HepG2 (cell line): ENCODE results near the gene MRPL3. TPM values are rescaled to one million over a fixed set of nuclear protein-coding genes. Genes with fewer than 3 reads are reported as not detected.
A peak's percentile ranks its signal among the peaks of the same experiment; 100 is the strongest.

Experiments
- ARHGAP35 ChIP-seq: sonication (generic); formaldehyde crosslinking; IDR thresholded peaks from 2 replicates; pipeline ENCODE4 v1.9.0; 2022; ENCODE audit warnings: mild to moderate bottlenecking, inconsistent platforms, moderate library complexity, missing genetic modification reagents, borderline replicate concordance
- DRAP1 ChIP-seq: IDR thresholded peaks from 2 replicates; pipeline ENCODE4 v1.6.1; 2016; ENCODE audit warnings: missing genetic modification reagents, missing compliant biosample characterization
- HCFC1 ChIP-seq: fragments of 150-350 bp; IDR thresholded peaks from 2 replicates; pipeline ENCODE4 v1.6.1; 2014; ENCODE audit warnings: low read depth, low read length
- JDP2 ChIP-seq: sonication (generic); formaldehyde crosslinking; IDR thresholded peaks from 2 replicates; pipeline ENCODE4 v1.8.1; 2022; ENCODE audit warnings: missing genetic modification reagents, borderline replicate concordance
- MXI1 ChIP-seq: IDR thresholded peaks from 3 replicates; pipeline ENCODE4 v1.6.1; 2012; ENCODE audit warnings: low read depth, low read length, inconsistent platforms, borderline replicate concordance
- PAF1 ChIP-seq: IDR thresholded peaks from 2 replicates; pipeline ENCODE4 v1.6.1; 2016; ENCODE audit warnings: missing genetic modification reagents, missing compliant biosample characterization
- PHB2 ChIP-seq: fragments of 450-650 bp; IDR thresholded peaks from 2 replicates; pipeline ENCODE4 v1.6.1; 2018; ENCODE audit not compliant: partially characterized antibody
- PPARG ChIP-seq: conservative IDR thresholded peaks from 2 replicates; pipeline ENCODE4 v1.6.1; 2016; ENCODE audit warnings: missing biosample characterization, missing genetic modification reagents
- RARG ChIP-seq: sonication (generic); formaldehyde crosslinking; IDR thresholded peaks from 2 replicates; pipeline ENCODE4 v1.4.0; 2020; ENCODE audit warnings: low read depth, mild to moderate bottlenecking, missing genetic modification reagents
- RXRA ChIP-seq: sonication (generic); formaldehyde crosslinking; IDR thresholded peaks from 2 replicates; pipeline ENCODE4 v1.5.1; 2020; ENCODE audit warnings: missing genetic modification reagents
- SALL2 ChIP-seq: sonication (generic); formaldehyde crosslinking; IDR thresholded peaks from 2 replicates; pipeline ENCODE4 v1.8.1; 2023; ENCODE audit warnings: mild to moderate bottlenecking, missing genetic modification reagents, inconsistent platforms
- SP5 ChIP-seq: IDR thresholded peaks from 2 replicates; pipeline ENCODE4 v1.6.1; 2016; ENCODE audit warnings: low read depth, borderline replicate concordance
- ZNF260 ChIP-seq: sonication (generic); formaldehyde crosslinking; IDR thresholded peaks from 2 replicates; pipeline ENCODE4 v1.4.0; 2020; ENCODE audit warnings: missing genetic modification reagents, low read depth, mild to moderate bottlenecking, borderline replicate concordance
- ZNF275 ChIP-seq: sonication (generic); formaldehyde crosslinking; IDR thresholded peaks from 2 replicates; pipeline ENCODE4 v1.8.0; 2022; ENCODE audit warnings: missing genetic modification reagents, mild to moderate bottlenecking, inconsistent platforms, borderline replicate concordance
- ZNF460 ChIP-seq: sonication (generic); formaldehyde crosslinking; IDR thresholded peaks from 2 replicates; pipeline ENCODE4 v1.5.1; 2020; ENCODE audit warnings: missing genetic modification reagents, mild to moderate bottlenecking, borderline replicate concordance
- ZNF580 ChIP-seq: IDR thresholded peaks from 2 replicates; pipeline ENCODE4 v1.6.1; 2016; ENCODE audit warnings: low read depth, borderline replicate concordance
- ZNF598 ChIP-seq: sonication (generic); formaldehyde crosslinking; IDR thresholded peaks from 2 replicates; pipeline ENCODE4 v1.5.1; 2020; ENCODE audit warnings: mild to moderate bottlenecking, missing genetic modification reagents, borderline replicate concordance
- ZNF777 ChIP-seq: sonication (generic); formaldehyde crosslinking; IDR thresholded peaks from 2 replicates; pipeline ENCODE4 v1.4.0; 2020; ENCODE audit warnings: missing genetic modification reagents
- ZNF790 ChIP-seq: sonication (generic); formaldehyde crosslinking; IDR thresholded peaks from 2 replicates; pipeline ENCODE4 v1.8.0; 2022; ENCODE audit warnings: missing genetic modification reagents, mild to moderate bottlenecking, borderline replicate concordance
- ZSCAN9 ChIP-seq: IDR thresholded peaks from 2 replicates; pipeline ENCODE4 v1.6.1; 2016; ENCODE audit warnings: borderline replicate concordance
- polyA plus RNA-seq, 8 experiments: library from polyadenylated mRNA; depleted of rRNA in 3 of 8; stranded (reverse) in 7 of 8; unstranded in 1 of 8; fragments of >200 nt; fragmentation: Illumina TruSeq in 4 of 8; extraction: Trizol in 4 of 8; gene quantifications; 2 replicates each; pipeline versions ENCODE4 v1.2.1 to v1.2.3, GENCODE V29; 2011 to 2016; ENCODE audit warnings: low read depth in 4 of 8, missing spikeins in 1 of 8, mixed read lengths in 1 of 8; ENCODE audit not compliant: insufficient read depth in 1 of 8
- total RNA-seq, 5 experiments: library from RNA; depleted of rRNA; stranded (reverse); fragments of >200 nt; fragmentation: Illumina TruSeq; extraction: Trizol; gene quantifications; 2 replicates each; pipeline ENCODE4 v1.2.3, GENCODE V29; 2016; ENCODE audit warnings: low read depth in 1 of 5
- TF ChIP-seq, protein P1 (sequence below): sonication (generic); formaldehyde crosslinking; IDR thresholded peaks from 2 replicates; pipeline ENCODE4 v1.4.0; 2020; ENCODE audit warnings: mild to moderate bottlenecking, missing genetic modification reagents
- TF ChIP-seq, protein P2 (sequence below): sonication (generic); formaldehyde crosslinking; IDR thresholded peaks from 2 replicates; pipeline ENCODE4 v1.4.0; 2020; ENCODE audit warnings: missing genetic modification reagents, borderline replicate concordance

The MRPL3 gene
- total and polyA plus RNA-seq, 2 of the 13 experiments (the other 11 are each of a cell fraction or from before 2014, with no cell fraction given): 114 to 172 TPM

DNA sequence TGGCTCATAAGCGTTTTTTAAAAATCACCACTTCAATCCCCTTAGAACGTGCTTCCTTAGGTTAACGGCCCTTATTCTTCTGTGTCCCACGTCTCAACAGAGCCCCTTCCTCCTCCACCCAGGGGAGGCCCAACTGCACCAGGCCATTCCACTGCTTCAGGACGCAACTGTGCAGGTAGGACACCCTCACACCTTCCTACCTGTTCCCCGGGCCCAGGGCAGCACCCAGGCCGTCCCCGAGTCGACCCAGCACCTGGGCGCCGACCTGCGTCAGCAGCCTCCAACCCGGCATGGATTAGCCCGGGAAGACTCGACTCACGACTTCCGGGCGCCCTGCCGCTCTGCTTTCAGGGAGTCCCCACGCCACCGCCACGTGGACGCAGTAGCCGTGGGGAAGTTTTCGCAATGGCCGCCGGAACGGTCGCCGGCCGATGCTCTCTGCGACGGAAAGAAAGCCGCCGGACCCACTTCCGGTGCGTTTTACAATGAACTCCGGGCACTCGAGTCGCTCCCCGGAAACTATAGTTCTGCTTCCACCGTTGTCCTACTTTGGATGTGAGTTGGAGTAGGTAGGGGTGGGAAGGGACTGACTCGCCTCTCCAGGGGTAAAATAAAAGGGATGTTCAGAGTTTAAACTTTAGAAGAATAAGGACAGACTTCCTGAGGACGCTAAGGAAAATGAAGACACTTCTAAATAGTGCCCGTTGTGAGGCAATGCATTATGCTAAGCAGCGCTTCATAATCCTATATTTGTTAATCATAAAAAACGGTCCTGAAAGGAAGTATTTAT, at the start of gene MRPL3 (continued):
- TF ChIP-seq ZNF275 (peak; percentile 94; the same call in 1 of the 2 replicates), ZNF598 (CRISPR knock-in tag) (peak; percentile 81; the same call in 1 of the 2 replicates), PHB2 (no peak), RXRA (CRISPR knock-in tag) (peak; percentile 76), RARG (no peak), SP5 (0 out of 2 replicates have a peak, but pooled peaks have one; percentile 8), SALL2 (CRISPR knock-in tag) (peak; percentile 96), ARHGAP35 (CRISPR knock-in tag) (peak; percentile 65; the same call in 1 of the 2 replicates), PAF1 (CRISPR knock-in tag) (no peak), ZSCAN9 (CRISPR knock-in tag) (peak; percentile 87), ZNF260 (CRISPR knock-in tag) (no peak), ZNF777 (peak; percentile 62; the same call in 1 of the 2 replicates), DRAP1 (peak; percentile 73; the same call in 1 of the 2 replicates), MXI1 (peak; percentile 98), ZNF460 (CRISPR knock-in tag) (no peak; the same call in 1 of the 2 replicates), ZNF790 (CRISPR knock-in tag) (peak; percentile 71; the same call in 1 of the 2 replicates), ZNF580 (peak; percentile 96), PPARG (peak; percentile 84), JDP2 (peak; percentile 57; the same call in 1 of the 2 replicates), HCFC1 (peak; percentile 75)
- TF ChIP-seq, protein P1, sequence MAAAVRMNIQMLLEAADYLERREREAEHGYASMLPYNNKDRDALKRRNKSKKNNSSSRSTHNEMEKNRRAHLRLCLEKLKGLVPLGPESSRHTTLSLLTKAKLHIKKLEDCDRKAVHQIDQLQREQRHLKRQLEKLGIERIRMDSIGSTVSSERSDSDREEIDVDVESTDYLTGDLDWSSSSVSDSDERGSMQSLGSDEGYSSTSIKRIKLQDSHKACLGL (CRISPR knock-in tag): peak; percentile 100
- TF ChIP-seq, protein P2, sequence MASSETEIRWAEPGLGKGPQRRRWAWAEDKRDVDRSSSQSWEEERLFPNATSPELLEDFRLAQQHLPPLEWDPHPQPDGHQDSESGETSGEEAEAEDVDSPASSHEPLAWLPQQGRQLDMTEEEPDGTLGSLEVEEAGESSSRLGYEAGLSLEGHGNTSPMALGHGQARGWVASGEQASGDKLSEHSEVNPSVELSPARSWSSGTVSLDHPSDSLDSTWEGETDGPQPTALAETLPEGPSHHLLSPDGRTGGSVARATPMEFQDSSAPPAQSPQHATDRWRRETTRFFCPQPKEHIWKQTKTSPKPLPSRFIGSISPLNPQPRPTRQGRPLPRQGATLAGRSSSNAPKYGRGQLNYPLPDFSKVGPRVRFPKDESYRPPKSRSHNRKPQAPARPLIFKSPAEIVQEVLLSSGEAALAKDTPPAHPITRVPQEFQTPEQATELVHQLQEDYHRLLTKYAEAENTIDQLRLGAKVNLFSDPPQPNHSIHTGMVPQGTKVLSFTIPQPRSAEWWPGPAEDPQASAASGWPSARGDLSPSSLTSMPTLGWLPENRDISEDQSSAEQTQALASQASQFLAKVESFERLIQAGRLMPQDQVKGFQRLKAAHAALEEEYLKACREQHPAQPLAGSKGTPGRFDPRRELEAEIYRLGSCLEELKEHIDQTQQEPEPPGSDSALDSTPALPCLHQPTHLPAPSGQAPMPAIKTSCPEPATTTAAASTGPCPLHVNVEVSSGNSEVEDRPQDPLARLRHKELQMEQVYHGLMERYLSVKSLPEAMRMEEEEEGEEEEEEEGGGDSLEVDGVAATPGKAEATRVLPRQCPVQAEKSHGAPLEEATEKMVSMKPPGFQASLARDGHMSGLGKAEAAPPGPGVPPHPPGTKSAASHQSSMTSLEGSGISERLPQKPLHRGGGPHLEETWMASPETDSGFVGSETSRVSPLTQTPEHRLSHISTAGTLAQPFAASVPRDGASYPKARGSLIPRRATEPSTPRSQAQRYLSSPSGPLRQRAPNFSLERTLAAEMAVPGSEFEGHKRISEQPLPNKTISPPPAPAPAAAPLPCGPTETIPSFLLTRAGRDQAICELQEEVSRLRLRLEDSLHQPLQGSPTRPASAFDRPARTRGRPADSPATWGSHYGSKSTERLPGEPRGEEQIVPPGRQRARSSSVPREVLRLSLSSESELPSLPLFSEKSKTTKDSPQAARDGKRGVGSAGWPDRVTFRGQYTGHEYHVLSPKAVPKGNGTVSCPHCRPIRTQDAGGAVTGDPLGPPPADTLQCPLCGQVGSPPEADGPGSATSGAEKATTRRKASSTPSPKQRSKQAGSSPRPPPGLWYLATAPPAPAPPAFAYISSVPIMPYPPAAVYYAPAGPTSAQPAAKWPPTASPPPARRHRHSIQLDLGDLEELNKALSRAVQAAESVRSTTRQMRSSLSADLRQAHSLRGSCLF (CRISPR knock-in tag): peak; percentile 86; the same call in 1 of the 2 replicates
